Measurements from ENCODE around the gene RAC3.

GRCh38 chr17:82036634-82037091, 5.2 kb downstream of the RAC3 start:
- no peak for TF ChIP-seq CTCF (IDR thresholded peaks at IDR 0.05; ENCODE audit: insufficient read depth, low read length, poor library complexity, severe bottlenecking)
- no peak for TF ChIP-seq EZH2phosphoT487 (conservative IDR thresholded peaks at IDR 0.05; ENCODE audit: low read length)
